Measurements from ENCODE around the gene TMCC1.
"Not testable (repeated sequence)": the region's sequence is repeated elsewhere in the genome, so short reads cannot be mapped to it uniquely, and the experiment has no call there.

Gene TMCC1

GRCh38 chr3:129611812-129612533 is 281.5 kb downstream of the TMCC1 start:
- Mint-ChIP-seq H3K4me1 (peaks cover 34% of the 10 kb centered on the region), H3K9me3 (no peaks in the 10 kb centered on the region), H3K36me3 (peaks cover 3% of the 10 kb centered on the region), H3K27ac (no peak overlapping the region), H3K4me3 (no peak overlapping the region)
- no peak for DNase-seq (ENCODE audit: low spot score in 2 of 2)
- ATAC-seq = no peak

- no peak overlapping the region for H3K4me3 Mint-ChIP-seq
- H3K4me1 Mint-ChIP-seq = peaks cover 34% of the 10 kb centered on the region
- DNase-seq (ENCODE audit: low spot score in 2 of 2) = no peak
- no peak for ATAC-seq
- peaks cover 7% of the 10 kb centered on the region for H3K36me3 Mint-ChIP-seq
- H3K27ac Mint-ChIP-seq = no peak overlapping the region
- no peaks in the 10 kb centered on the region for H3K9me3 Mint-ChIP-seq
These were observed 282.1 kb downstream of the TMCC1 start for GRCh38 chr3:129611446-129611800.

GRCh38 chr3:129610794-129611445 is 282.6 kb downstream of the TMCC1 start:
- H3K9me3 Mint-ChIP-seq; DNase-seq (ENCODE audit: low spot score in 2 of 2); H3K27ac Mint-ChIP-seq; H3K4me3 Mint-ChIP-seq; H3K36me3 Mint-ChIP-seq; ATAC-seq: not testable (repeated sequence)
- H3K4me1 Mint-ChIP-seq = peaks cover 34% of the 10 kb centered on the region

GRCh38 chr3:129610276-129610675 is 283.2 kb downstream of the TMCC1 start:
- H3K4me3 Mint-ChIP-seq = no peak overlapping the region
- peaks cover 36% of the 10 kb centered on the region for H3K4me1 Mint-ChIP-seq
- peaks cover 7% of the 10 kb centered on the region for H3K36me3 Mint-ChIP-seq
- no peak for DNase-seq (ENCODE audit: low spot score in 2 of 2)
- H3K9me3 Mint-ChIP-seq = no peaks in the 10 kb centered on the region
- H3K27ac Mint-ChIP-seq = peak overlapping the region; percentile 58
- no peak for ATAC-seq

- no peak for ATAC-seq
These were observed 283.8 kb downstream of the TMCC1 start for GRCh38 chr3:129609591-129610182.

GRCh38 chr3:129608936-129609590 is 284.4 kb downstream of the TMCC1 start:
- Mint-ChIP-seq H3K36me3 (peaks cover 7% of the 10 kb centered on the region), H3K9me3 (no peaks in the 10 kb centered on the region), H3K4me3 (peak overlapping the region; percentile 92), H3K4me1 (peaks cover 34% of the 10 kb centered on the region), H3K27ac (peak overlapping the region; percentile 58)
- no peak for ATAC-seq
- DNase-seq (ENCODE audit: low spot score in 2 of 2) = no peak

More at GRCh38 chr3:129609591-129610182, 283.8 kb downstream of the TMCC1 start:
- peaks cover 33% of the 10 kb centered on the region for H3K4me1 Mint-ChIP-seq
- H3K9me3 Mint-ChIP-seq = no peaks in the 10 kb centered on the region
- peak overlapping the region; percentile 58 for H3K27ac Mint-ChIP-seq
- no peak overlapping the region for H3K4me3 Mint-ChIP-seq
- DNase-seq (ENCODE audit: low spot score in 2 of 2) = no peak
- H3K36me3 Mint-ChIP-seq = peaks cover 7% of the 10 kb centered on the region

GRCh38 chr3:129608087-129608935 is 285.2 kb downstream of the TMCC1 start:
- no peaks in the 10 kb centered on the region for H3K9me3 Mint-ChIP-seq
- peaks cover 42% of the 10 kb centered on the region for H3K4me1 Mint-ChIP-seq
- no peak for DNase-seq (ENCODE audit: low spot score in 2 of 2)
- ATAC-seq = no peak
- H3K36me3 Mint-ChIP-seq = peaks cover 7% of the 10 kb centered on the region
- H3K27ac Mint-ChIP-seq = peak overlapping the region; percentile 30
- H3K4me3 Mint-ChIP-seq = peak overlapping the region; percentile 92

GRCh38 chr3:129607391-129608068 is 286.0 kb downstream of the TMCC1 start:
- Mint-ChIP-seq H3K9me3 (no peaks in the 10 kb centered on the region), H3K4me3 (peak overlapping the region; percentile 92), H3K36me3 (peaks cover 7% of the 10 kb centered on the region), H3K4me1 (peaks cover 49% of the 10 kb centered on the region), H3K27ac (peak overlapping the region; percentile 92)
- DNase-seq (ENCODE audit: low spot score in 2 of 2) = no peak
- ATAC-seq = no peak

GRCh38 chr3:129606636-129607390 is 286.7 kb downstream of the TMCC1 start, which contains the start of gene PLXND1:
PLXND1 (minus strand) TSS chr3:129606676; CDS start chr3:129606639, 37 bp downstream.
- DNase-seq (ENCODE audit: low spot score in 2 of 2) = peak; percentile 31 to 75
- peak within 1 kb of the TSS; percentile 92 for H3K27ac Mint-ChIP-seq
- ATAC-seq = peak; percentile 74
- H3K4me3 Mint-ChIP-seq = peak within 1 kb of the TSS; percentile 92
- no peaks in the 10 kb centered on the region for H3K9me3 Mint-ChIP-seq
- peaks cover 7% of the 10 kb centered on the region for H3K36me3 Mint-ChIP-seq
- peaks cover 57% of the 10 kb centered on the region for H3K4me1 Mint-ChIP-seq

- H3K4me3 Mint-ChIP-seq = peak overlapping the region; percentile 92
- DNase-seq (ENCODE audit: low spot score in 2 of 2) (peak in 1 of 2 donors; percentile 27), ATAC-seq (peak; percentile 36)
- no peaks in the 10 kb centered on the region for H3K9me3 Mint-ChIP-seq
- peak overlapping the region; percentile 90 for H3K27ac Mint-ChIP-seq
- peaks cover 64% of the 10 kb centered on the region for H3K4me1 Mint-ChIP-seq
- H3K36me3 Mint-ChIP-seq = peaks cover 7% of the 10 kb centered on the region
These were observed 287.4 kb downstream of the TMCC1 start for GRCh38 chr3:129605922-129606635.

- peak overlapping the region; percentile 90 for H3K27ac Mint-ChIP-seq
- H3K9me3 Mint-ChIP-seq = no peaks in the 10 kb centered on the region
- ATAC-seq (peak; percentile 65), DNase-seq (ENCODE audit: low spot score in 2 of 2) (peak; percentile 33 to 69)
- peaks cover 7% of the 10 kb centered on the region for H3K36me3 Mint-ChIP-seq
- H3K4me1 Mint-ChIP-seq = peaks cover 71% of the 10 kb centered on the region
- peak overlapping the region; percentile 92 for H3K4me3 Mint-ChIP-seq
These were observed 288.1 kb downstream of the TMCC1 start for GRCh38 chr3:129605203-129605921.

- Mint-ChIP-seq H3K9me3 (no peaks in the 10 kb centered on the region), H3K4me1 (peaks cover 77% of the 10 kb centered on the region), H3K36me3 (peaks cover 7% of the 10 kb centered on the region), H3K4me3 (peak overlapping the region; percentile 92), H3K27ac (peak overlapping the region; percentile 21)
- DNase-seq (ENCODE audit: low spot score in 2 of 2) (no peak), ATAC-seq (no peak)
These were observed 288.7 kb downstream of the TMCC1 start for GRCh38 chr3:129604767-129605166.

All from stimulated activated effector memory CD8-positive, alpha-beta T cell treated with anti-CD3 and anti-CD28 coated beads, Interleukin-12 subunit alpha, Interleukin-12 subunit beta, amount 100 ng/mL, for 72 hours (primary cell).